Fibroblast of pulmonary artery (primary cell): ENCODE data around the gene C1orf115.

Experiments
- DNase-seq: peaks from one replicate; pipeline ENCODE4 v3.0.0-alpha.2; 2010; ENCODE audit warnings: low read depth
- H3K4me3 ChIP-seq: replicated peaks from 2 replicates; pipeline ENCODE4 v1.5.1; 2011; ENCODE audit warnings: low read depth, mild to moderate bottlenecking, control low read depth, low read length, moderate library complexity
- TF ChIP-seq, protein P1 (sequence below): IDR thresholded peaks from 2 replicates; pipeline ENCODE4 v1.5.1; 2011; ENCODE audit warnings: mild to moderate bottlenecking, control low read depth, low read length, inconsistent platforms; ENCODE audit errors: missing control alignments

C1orf115 gene

DNA sequence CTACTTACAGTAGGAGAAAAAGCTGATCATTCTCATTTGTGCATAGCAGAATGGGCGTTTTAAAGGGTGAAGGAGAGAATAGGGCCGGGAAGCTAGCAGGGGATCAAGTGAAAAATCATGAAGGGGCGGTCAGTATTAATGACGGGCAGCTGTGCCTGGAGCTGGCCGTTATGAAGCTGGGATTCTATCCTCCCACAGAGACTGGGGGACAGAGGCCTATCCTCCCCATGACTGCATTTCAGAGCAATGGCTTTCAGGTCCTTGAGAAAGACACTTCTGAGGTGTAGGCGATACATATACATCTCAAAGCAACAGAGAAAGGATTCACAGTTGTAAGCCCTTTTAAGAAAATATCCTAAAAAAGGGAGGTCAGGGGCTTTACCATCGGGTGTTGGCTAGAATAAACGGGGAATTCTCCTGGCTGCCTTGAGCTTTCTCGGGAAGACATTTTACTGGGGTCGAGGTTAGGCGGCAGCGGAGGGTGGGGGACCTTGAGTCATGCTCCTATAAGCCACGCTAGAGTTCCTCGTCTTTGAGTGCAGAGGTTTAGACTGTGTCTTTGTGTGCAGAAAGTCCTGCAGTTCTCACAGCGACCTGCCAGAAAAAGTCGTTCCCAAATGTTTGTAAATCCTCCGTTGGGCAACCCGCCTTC, 57.4 kb downstream of the C1orf115 start:
- DNase-seq, result no peak
- H3K4me3 ChIP-seq, result peak overlapping the region; percentile 76
- TF ChIP-seq, protein P1, sequence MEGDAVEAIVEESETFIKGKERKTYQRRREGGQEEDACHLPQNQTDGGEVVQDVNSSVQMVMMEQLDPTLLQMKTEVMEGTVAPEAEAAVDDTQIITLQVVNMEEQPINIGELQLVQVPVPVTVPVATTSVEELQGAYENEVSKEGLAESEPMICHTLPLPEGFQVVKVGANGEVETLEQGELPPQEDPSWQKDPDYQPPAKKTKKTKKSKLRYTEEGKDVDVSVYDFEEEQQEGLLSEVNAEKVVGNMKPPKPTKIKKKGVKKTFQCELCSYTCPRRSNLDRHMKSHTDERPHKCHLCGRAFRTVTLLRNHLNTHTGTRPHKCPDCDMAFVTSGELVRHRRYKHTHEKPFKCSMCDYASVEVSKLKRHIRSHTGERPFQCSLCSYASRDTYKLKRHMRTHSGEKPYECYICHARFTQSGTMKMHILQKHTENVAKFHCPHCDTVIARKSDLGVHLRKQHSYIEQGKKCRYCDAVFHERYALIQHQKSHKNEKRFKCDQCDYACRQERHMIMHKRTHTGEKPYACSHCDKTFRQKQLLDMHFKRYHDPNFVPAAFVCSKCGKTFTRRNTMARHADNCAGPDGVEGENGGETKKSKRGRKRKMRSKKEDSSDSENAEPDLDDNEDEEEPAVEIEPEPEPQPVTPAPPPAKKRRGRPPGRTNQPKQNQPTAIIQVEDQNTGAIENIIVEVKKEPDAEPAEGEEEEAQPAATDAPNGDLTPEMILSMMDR, result no peak

DNA sequence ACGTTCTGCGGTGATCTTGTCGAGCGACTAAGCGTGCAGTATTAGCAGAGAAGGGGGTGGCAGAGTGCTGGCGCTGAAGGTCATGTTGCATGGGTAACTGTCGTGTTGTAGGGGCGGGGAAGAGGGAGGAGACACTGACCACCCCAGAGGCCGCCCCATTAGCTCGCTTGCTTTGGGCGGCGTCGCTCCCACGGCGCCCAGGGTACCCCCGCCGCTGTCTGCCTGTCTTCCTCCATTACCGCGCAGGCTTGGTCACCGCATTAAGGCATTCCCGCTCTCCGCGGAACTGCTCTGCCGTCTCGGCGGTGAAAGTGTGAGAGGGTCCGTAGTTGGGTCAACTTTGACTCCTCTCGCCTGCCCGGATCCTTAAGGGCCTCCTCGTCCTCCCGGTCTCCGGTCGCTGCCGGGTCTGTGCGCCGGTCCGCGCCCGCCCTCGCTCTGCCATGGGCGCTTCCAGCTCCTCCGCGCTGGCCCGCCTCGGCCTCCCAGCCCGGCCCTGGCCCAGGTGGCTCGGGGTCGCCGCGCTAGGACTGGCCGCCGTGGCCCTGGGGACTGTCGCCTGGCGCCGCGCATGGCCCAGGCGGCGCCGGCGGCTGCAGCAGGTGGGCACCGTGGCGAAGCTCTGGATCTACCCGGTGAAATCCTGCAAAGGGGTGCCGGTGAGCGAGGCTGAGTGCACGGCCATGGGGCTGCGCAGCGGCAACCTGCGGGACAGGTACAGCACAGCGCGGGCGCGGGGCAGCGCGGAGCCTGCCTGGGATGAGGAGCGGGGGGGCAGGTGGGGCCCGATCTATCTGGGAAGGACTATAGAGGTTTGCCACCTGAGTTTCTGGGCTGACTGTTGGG, 58.1 kb downstream of the C1orf115 start, which contains the start of gene MTARC2:
TSS of gene MTARC2 (plus strand) at position 234 of the 846 bp plus-strand sequence. CDS start at position 444, 210 bp downstream.
- H3K4me3 ChIP-seq, result peak within 1 kb of the TSS; percentile 76
- TF ChIP-seq, protein P1, result no peak
- DNase-seq, result peak; percentile 71
